ENCODE data around the gene NKX6-2.

DNA sequence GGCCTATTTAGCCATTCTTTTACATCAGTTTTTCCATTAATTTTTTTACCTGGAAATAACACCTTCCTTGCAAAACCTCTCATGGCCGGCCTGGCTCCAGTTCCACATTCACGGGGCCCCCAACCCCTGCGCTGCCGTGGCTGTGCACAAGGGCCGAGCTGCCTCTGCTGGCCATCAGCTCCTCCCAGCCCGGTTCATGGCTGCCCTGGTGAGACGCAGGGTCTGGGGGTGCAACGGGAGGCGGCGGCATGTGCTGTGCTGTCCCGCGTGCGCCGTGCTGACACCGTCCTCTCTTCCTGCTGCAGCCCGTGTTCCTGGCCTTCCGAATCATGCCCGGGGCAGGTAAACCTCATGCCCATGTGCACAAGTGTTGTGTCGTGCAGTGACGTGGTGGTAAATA is 4.4 kb downstream of the NKX6-2 start:
- TF ChIP-seq, protein P1, sequence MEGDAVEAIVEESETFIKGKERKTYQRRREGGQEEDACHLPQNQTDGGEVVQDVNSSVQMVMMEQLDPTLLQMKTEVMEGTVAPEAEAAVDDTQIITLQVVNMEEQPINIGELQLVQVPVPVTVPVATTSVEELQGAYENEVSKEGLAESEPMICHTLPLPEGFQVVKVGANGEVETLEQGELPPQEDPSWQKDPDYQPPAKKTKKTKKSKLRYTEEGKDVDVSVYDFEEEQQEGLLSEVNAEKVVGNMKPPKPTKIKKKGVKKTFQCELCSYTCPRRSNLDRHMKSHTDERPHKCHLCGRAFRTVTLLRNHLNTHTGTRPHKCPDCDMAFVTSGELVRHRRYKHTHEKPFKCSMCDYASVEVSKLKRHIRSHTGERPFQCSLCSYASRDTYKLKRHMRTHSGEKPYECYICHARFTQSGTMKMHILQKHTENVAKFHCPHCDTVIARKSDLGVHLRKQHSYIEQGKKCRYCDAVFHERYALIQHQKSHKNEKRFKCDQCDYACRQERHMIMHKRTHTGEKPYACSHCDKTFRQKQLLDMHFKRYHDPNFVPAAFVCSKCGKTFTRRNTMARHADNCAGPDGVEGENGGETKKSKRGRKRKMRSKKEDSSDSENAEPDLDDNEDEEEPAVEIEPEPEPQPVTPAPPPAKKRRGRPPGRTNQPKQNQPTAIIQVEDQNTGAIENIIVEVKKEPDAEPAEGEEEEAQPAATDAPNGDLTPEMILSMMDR (optimal IDR thresholded peaks at IDR 0.05 in 1 of 3, IDR thresholded peaks at IDR 0.05 in 1 of 3, conservative IDR thresholded peaks at IDR 0.05 in 1 of 3; ENCODE audit: extremely low read depth in 1 of 3, insufficient read depth in 2 of 3, low read length in 3 of 3) = no peak
- no peak for TF ChIP-seq EZH2 (IDR thresholded peaks at IDR 0.05; ENCODE audit: low read length)
